ENCODE data around the gene SAMD9L. TPM values are rescaled to one million over a fixed set of nuclear protein-coding genes. Genes with fewer than 3 reads are reported as not detected.

Gene SAMD9L
- total and polyA plus RNA-seq, 2 experiments from 2014 or later, result not detected

DNA sequence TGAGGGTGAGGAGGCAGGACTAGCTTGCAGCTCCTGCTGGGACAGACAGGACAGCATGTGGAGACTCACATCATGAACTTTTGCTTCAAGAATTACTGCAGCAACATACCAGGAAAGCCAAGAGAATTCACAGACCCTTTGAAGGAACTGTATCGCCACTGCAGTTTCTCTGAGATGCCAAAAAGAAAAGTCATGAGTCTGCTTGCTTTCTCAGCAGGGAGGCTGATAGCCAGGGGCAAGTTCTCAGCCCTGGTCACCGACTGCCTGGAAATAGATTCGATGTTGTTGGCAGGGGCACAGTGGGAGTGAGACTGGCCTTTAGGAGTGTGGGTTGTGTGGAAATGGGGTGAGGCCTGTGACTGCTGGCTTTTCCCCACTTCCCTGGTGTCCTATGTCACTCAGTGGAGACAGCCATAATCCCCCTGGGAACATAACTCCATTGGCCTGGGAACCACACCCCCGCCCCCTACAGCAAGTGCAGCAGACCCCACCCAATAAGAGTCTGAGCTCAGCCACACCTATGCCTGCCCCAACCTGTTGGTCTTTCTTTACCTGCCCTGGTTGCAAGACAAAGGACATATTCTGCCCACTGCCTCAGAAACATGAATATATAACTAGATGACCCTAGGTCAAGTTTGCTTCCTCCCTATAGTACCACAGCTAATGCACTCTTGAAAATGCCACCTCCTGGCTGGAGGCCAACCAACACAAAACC lies 28.8 kb downstream of the SAMD9L start (continued):
- TF ChIP-seq, protein P1, sequence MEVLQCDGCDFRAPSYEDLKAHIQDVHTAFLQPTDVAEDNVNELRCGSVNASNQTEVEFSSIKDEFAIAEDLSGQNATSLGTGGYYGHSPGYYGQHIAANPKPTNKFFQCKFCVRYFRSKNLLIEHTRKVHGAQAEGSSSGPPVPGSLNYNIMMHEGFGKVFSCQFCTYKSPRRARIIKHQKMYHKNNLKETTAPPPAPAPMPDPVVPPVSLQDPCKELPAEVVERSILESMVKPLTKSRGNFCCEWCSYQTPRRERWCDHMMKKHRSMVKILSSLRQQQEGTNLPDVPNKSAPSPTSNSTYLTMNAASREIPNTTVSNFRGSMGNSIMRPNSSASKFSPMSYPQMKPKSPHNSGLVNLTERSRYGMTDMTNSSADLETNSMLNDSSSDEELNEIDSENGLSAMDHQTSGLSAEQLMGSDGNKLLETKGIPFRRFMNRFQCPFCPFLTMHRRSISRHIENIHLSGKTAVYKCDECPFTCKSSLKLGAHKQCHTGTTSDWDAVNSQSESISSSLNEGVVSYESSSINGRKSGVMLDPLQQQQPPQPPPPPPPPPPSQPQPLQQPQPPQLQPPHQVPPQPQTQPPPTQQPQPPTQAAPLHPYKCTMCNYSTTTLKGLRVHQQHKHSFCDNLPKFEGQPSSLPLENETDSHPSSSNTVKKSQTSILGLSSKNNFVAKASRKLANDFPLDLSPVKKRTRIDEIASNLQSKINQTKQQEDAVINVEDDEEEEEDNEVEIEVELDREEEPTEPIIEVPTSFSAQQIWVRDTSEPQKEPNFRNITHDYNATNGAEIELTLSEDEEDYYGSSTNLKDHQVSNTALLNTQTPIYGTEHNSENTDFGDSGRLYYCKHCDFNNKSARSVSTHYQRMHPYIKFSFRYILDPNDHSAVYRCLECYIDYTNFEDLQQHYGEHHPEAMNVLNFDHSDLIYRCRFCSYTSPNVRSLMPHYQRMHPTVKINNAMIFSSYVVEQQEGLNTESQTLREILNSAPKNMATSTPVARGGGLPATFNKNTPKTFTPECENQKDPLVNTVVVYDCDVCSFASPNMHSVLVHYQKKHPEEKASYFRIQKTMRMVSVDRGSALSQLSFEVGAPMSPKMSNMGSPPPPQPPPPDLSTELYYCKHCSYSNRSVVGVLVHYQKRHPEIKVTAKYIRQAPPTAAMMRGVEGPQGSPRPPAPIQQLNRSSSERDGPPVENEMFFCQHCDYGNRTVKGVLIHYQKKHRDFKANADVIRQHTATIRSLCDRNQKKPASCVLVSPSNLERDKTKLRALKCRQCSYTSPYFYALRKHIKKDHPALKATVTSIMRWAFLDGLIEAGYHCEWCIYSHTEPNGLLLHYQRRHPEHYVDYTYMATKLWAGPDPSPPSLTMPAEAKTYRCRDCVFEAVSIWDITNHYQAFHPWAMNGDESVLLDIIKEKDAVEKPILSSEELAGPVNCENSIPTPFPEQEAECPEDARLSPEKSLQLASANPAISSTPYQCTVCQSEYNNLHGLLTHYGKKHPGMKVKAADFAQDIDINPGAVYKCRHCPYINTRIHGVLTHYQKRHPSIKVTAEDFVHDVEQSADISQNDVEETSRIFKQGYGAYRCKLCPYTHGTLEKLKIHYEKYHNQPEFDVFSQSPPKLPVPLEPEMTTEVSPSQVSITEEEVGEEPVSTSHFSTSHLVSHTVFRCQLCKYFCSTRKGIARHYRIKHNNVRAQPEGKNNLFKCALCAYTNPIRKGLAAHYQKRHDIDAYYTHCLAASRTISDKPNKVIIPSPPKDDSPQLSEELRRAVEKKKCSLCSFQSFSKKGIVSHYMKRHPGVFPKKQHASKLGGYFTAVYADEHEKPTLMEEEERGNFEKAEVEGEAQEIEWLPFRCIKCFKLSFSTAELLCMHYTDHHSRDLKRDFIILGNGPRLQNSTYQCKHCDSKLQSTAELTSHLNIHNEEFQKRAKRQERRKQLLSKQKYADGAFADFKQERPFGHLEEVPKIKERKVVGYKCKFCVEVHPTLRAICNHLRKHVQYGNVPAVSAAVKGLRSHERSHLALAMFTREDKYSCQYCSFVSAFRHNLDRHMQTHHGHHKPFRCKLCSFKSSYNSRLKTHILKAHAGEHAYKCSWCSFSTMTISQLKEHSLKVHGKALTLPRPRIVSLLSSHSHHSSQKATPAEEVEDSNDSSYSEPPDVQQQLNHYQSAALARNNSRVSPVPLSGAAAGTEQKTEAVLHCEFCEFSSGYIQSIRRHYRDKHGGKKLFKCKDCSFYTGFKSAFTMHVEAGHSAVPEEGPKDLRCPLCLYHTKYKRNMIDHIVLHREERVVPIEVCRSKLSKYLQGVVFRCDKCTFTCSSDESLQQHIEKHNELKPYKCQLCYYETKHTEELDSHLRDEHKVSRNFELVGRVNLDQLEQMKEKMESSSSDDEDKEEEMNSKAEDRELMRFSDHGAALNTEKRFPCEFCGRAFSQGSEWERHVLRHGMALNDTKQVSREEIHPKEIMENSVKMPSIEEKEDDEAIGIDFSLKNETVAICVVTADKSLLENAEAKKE (CRISPR knock-in tag; IDR thresholded peaks at IDR 0.05), result no peak
- TF ChIP-seq ZNF331 (CRISPR knock-in tag; IDR thresholded peaks at IDR 0.05; ENCODE audit: low read depth) (no peak), REST (IDR thresholded peaks at IDR 0.05; ENCODE audit: unreplicated experiment) (no peak), CTCF (conservative IDR thresholded peaks at IDR 0.05; ENCODE audit: low read depth in 2 of 2) (no peak), STAT1 (IDR thresholded peaks at IDR 0.05; ENCODE audit: unreplicated experiment) (no peak), POLR2AphosphoS5 (IDR thresholded peaks at IDR 0.05; ENCODE audit: low read depth) (no peak), CREB1 (CRISPR knock-in tag; IDR thresholded peaks at IDR 0.05; ENCODE audit: low read depth) (no peak), EZH2phosphoT487 (IDR thresholded peaks at IDR 0.05; ENCODE audit: unreplicated experiment) (no peak), ZNF114 (CRISPR knock-in tag; IDR thresholded peaks at IDR 0.05) (no peak), NANOG (IDR thresholded peaks at IDR 0.05; ENCODE audit: borderline replicate concordance) (no peak)
- TF ChIP-seq, protein P2, sequence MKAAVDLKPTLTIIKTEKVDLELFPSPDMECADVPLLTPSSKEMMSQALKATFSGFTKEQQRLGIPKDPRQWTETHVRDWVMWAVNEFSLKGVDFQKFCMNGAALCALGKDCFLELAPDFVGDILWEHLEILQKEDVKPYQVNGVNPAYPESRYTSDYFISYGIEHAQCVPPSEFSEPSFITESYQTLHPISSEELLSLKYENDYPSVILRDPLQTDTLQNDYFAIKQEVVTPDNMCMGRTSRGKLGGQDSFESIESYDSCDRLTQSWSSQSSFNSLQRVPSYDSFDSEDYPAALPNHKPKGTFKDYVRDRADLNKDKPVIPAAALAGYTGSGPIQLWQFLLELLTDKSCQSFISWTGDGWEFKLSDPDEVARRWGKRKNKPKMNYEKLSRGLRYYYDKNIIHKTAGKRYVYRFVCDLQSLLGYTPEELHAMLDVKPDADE (IDR thresholded peaks at IDR 0.05), result no peak

Measured in GM23338 (cell line).